OCI-LY1 (cell line): ENCODE measurements around the gene RBM20.

Experiments used
- CTCF ChIP-seq: fragments of 200-600 bp; sonication (generic), shearing (Covaris generic); IDR thresholded peaks from 2 replicates; pipeline ENCODE4 v1.5.1; 2017; ENCODE audit warnings: mild to moderate bottlenecking, antibody characterized with exemption, low read length, moderate library complexity, mixed read lengths
- EZH2 ChIP-seq: fragments of 200-600 bp; sonication (generic), shearing (Covaris generic); IDR thresholded peaks from 2 replicates; pipeline ENCODE4 v1.8.0; 2017; ENCODE audit warnings: borderline replicate concordance, mixed run types, mild to moderate bottlenecking, antibody characterized with exemption, low read length, moderate library complexity, mixed read lengths

GRCh38 chr10:110701617-110701971 is 57.5 kb downstream of the RBM20 start:
- no peak for TF ChIP-seq CTCF
- TF ChIP-seq EZH2 = no peak
